GM12864 (cell line): ENCODE measurements around the gene HOXD13.

Experiments
- DNase-seq: peaks from one replicate; pipeline ENCODE4 v3.0.0-alpha.2; 2011; ENCODE audit warnings: low read depth
- H3K4me3 ChIP-seq: 2 replicates; pipeline ENCODE4 v1.5.1; 2011; ENCODE audit warnings: mild to moderate bottlenecking, low read depth, low read length, control low read depth
- TF ChIP-seq, protein P1 (sequence below): IDR thresholded peaks from 2 replicates; pipeline ENCODE4 v1.5.1; 2011; ENCODE audit warnings: low read depth, mild to moderate bottlenecking, moderate library complexity, low read length, control low read depth, inconsistent platforms; ENCODE audit errors: missing control alignments

Gene HOXD13

DNA sequence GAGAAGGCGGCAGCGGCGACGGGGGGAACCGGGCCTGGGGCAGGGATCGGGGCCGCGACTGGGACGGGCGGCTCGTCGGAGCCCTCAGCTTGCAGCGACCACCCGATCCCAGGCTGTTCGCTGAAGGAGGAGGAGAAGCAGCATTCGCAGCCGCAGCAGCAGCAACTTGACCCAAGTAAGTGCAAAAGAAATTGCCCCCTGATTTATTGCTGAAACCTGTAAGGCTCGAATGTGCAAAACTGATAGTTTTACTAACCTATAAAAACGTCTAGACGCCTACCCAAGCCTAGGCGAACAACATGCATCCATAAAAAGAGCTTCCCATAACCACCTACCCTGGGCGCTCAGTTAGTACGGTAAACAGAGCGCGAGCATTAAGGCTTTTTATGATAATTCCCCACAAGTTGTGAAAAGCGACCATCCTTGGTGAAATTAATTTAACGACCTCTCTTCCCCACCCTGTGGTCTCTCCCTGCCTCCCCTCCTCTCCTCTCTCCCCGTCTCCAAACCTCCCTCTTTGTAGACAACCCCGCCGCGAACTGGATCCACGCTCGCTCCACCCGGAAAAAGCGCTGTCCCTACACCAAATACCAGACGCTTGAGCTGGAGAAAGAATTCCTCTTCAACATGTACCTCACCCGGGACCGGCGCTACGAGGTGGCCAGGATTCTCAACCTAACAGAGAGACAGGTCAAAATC is 31.0 kb downstream of the HOXD13 start:
- DNase-seq = no peak
- no peak overlapping the region for H3K4me3 ChIP-seq
- TF ChIP-seq, protein P1, sequence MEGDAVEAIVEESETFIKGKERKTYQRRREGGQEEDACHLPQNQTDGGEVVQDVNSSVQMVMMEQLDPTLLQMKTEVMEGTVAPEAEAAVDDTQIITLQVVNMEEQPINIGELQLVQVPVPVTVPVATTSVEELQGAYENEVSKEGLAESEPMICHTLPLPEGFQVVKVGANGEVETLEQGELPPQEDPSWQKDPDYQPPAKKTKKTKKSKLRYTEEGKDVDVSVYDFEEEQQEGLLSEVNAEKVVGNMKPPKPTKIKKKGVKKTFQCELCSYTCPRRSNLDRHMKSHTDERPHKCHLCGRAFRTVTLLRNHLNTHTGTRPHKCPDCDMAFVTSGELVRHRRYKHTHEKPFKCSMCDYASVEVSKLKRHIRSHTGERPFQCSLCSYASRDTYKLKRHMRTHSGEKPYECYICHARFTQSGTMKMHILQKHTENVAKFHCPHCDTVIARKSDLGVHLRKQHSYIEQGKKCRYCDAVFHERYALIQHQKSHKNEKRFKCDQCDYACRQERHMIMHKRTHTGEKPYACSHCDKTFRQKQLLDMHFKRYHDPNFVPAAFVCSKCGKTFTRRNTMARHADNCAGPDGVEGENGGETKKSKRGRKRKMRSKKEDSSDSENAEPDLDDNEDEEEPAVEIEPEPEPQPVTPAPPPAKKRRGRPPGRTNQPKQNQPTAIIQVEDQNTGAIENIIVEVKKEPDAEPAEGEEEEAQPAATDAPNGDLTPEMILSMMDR = no peak

DNA sequence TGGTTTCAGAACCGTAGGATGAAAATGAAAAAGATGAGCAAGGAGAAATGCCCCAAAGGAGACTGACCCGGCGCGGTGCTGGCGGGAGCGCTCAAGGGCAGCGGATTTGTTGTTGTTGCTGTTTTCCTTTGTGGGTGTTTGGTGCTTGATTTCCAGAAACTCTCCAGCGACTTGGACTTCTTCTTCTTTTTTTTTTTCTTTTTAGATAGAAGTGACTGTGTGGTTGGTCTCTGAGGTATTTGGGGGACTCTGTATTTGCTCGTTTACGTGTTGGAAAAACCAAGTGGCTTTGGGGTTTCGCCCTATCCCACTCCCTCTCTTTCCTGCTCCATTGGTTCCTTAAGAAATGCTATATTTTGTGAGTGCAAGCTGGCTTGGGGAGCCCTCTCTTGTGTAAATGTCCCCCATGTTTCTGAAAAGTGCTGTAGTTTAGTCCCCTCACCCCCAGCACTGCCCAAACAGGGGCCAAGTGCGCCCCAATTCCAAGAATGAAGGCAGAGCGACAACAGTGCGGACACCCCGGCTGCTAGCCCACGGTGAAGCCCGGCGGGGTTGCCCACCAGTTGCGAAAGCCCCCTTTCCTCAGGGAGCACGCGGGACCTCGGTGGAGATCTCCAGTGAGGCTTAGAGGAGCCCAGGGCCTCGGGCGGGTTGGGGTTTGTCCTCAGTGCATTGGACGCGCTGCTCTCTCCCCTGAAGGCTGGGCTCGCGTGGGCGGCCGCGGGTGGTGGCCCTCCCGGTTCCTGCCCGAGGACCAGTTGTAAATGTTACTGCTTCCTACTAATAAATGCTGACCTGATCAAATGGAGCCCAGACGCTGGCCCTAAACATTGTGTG is 31.8 kb downstream of the HOXD13 start:
- no peak for DNase-seq
- no peak overlapping the region for H3K4me3 ChIP-seq
- TF ChIP-seq, protein P1 = no peak

DNA sequence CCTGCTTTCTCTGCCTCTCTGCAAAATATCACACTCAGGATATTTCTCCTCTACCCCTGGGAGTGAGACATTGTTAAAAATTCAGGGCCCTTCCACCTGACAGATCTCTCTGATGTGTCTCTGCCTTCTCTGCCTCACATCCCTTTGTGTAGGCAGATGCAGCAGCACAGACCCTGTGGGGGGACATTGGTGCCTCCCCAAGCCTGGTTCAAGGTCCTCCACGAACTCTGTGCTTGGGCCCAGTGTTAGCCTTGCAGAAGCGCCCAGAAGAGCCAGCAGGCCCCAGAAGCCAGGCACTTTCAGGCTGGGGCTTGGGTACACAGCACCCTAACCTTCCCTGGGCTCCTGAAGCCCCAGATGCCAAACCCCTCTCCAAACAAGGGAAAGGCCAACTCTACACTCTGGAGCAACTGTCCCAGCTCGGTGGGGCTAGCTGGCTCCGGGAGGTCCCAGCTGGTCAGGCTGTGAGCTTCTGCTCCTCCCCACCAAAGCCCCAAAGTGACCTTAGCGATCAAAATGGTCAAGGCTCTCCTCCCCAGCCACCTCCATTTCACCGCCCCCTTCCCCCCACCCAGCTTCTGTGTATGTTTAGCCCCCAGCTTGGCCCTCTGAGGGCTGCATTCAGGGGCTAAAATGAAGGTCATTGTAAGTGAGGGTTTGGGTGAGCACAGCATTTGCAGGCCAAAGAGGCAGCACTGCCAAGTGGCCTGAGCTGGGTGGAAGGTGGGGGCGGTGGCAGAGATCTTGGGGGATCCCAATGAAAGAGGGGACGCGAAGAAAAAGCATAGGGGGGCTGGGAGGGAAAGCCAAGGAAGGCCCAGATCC is 32.6 kb downstream of the HOXD13 start:
- no peak overlapping the region for H3K4me3 ChIP-seq
- no peak for DNase-seq
- TF ChIP-seq, protein P1 = no peak

DNA sequence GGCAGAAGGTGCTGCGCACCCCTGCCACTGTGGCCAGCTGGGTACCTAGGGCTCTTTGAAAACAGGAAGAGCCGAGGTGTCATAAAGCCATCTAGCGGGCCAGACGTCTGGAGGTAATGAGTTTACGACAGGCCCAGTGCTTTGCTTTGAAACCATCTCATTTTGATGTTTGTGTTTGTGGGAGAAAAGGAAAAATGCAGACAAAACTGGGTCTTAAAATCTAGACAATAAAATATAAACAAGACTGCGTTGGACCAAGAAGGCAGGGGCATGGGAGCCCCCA is 33.2 kb downstream of the HOXD13 start:
- TF ChIP-seq, protein P1 = no peak
- no peak overlapping the region for H3K4me3 ChIP-seq
- no peak for DNase-seq

DNA sequence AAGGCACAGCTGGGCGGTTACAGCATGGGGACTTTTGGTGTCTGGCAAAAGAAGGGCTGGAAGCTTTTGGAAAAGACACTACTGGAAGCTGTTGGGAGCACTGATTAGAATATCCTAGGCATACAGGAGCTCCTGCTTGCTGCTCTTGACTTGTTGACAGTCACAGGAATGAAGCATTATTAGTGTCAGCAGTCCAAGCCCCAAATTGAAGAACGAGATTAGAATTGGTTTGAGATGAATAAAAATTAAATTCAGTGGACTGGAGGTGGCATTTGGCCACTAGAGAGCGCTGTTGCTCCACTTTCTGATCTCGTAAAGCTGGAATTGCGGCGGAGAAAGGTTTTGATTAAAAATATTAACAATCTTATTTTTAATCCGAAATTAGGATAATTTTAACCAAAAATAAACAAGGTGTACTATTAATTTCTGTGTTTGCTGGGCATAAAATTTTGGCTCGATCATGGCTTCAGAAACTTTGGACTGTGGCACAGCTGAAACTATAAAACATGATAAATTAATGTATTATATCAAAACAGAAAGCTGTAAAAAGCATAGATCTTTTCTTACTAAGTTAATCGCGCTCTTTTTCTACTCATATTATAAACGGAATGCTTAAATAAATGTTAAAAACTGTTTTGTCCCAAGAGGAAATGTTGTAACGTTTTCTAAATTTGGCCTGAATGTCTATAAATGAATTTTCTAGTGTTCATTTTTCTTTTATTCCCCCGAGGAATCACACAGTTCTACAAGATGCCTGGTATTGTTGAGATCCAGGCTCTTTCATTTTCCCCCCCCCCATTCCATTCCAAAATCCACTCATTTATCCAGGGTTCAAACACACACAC is 34.6 kb downstream of the HOXD13 start:
- H3K4me3 ChIP-seq = no peak overlapping the region
- DNase-seq = no peak
- TF ChIP-seq, protein P1 = peak; percentile 70

DNA sequence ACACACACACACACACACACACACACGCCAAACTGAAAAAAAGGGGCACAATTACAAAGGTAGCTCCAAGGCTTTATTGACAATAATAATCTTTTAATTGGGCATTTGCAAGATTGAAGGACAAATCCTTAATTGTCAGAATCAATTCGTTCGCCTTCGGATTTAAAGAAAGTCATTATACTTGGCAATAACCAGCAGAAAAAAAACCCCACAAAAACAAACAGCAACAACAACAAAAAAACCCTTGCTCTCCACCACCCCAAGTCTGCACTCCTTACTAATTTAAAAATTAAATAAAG is 35.2 kb downstream of the HOXD13 start:
- no peak for DNase-seq
- TF ChIP-seq, protein P1 = no peak
- no peak overlapping the region for H3K4me3 ChIP-seq
